DMS53 (cell line): ENCODE data around the gene SMARCC1.

ENCODE experiments used
- DNase-seq: peaks from one replicate; lab custom pipeline; 2025; lab: John Stamatoyannopoulos, UW

Gene SMARCC1

GRCh38 chr3:47586746-47587145 is 194.9 kb downstream of the SMARCC1 start:
- DNase-seq: no peak

- DNase-seq: no peak
Measured at GRCh38 chr3:47583320-47584075, 198.2 kb downstream of the SMARCC1 start.

GRCh38 chr3:47581835-47582234 is 199.9 kb downstream of the SMARCC1 start:
- DNase-seq: no peak

GRCh38 chr3:47581422-47581821 is 200.3 kb downstream of the SMARCC1 start:
- DNase-seq: no peak

- no peak for DNase-seq
Measured at GRCh38 chr3:47580481-47580880, 201.2 kb downstream of the SMARCC1 start.

- no peak for DNase-seq
Measured at GRCh38 chr3:47579875-47580274, 201.8 kb downstream of the SMARCC1 start.

- DNase-seq: peak; percentile 23
Measured at GRCh38 chr3:47578691-47579632, 202.7 kb downstream of the SMARCC1 start, which contains the start of gene CSPG5. TSS of gene CSPG5 (minus strand) at chr3:47578865. CDS start at chr3:47578693, 172 bp downstream.

- DNase-seq: peak; percentile 21
Measured at GRCh38 chr3:47578119-47578632, 203.5 kb downstream of the SMARCC1 start.

- DNase-seq: peak; percentile 46
Measured at GRCh38 chr3:47577583-47578118, 204.0 kb downstream of the SMARCC1 start.

GRCh38 chr3:47573190-47574172 is 208.2 kb downstream of the SMARCC1 start:
- no peak for DNase-seq

- no peak for DNase-seq
Measured at GRCh38 chr3:47571391-47572175, 210.1 kb downstream of the SMARCC1 start.

- DNase-seq: no peak
Measured at GRCh38 chr3:47568901-47569300, 212.8 kb downstream of the SMARCC1 start.

GRCh38 chr3:47567149-47567548 is 214.5 kb downstream of the SMARCC1 start:
- DNase-seq: no peak

GRCh38 chr3:47566667-47567066 is 215.0 kb downstream of the SMARCC1 start:
- no peak for DNase-seq

GRCh38 chr3:47565734-47566550 is 215.8 kb downstream of the SMARCC1 start:
- no peak for DNase-seq

GRCh38 chr3:47556351-47556750 is 225.3 kb downstream of the SMARCC1 start:
- no peak for DNase-seq

- DNase-seq: no peak
Measured at GRCh38 chr3:47554335-47554734, 227.4 kb downstream of the SMARCC1 start.

GRCh38 chr3:47553407-47553806 is 228.3 kb downstream of the SMARCC1 start:
- no peak for DNase-seq

- no peak for DNase-seq
Measured at GRCh38 chr3:47542471-47543173, 239.1 kb downstream of the SMARCC1 start.
